Activated T-cell treated with anti-CD3 and anti-CD28 coated beads for 48 hours (primary cell): ENCODE results near the gene ARHGAP19.
A peak's percentile ranks its signal among the peaks of the same experiment; 100 is the strongest.
"Not testable (repeated sequence)": the region's sequence is repeated elsewhere in the genome, so short reads cannot be mapped to it uniquely, and the experiment has no call there.

Experiments used
- DNase-seq: peaks from one replicate; pipeline ENCODE4 v3.0.0-alpha.2; 2020; ENCODE audit warnings: low read depth

ARHGAP19 gene

GRCh38 chr10:97321032-97321803 is 28.8 kb upstream of the ARHGAP19 start:
- peak; percentile 4 for DNase-seq

GRCh38 chr10:97320480-97321031 is 28.1 kb upstream of the ARHGAP19 start:
- DNase-seq = peak; percentile 1

- DNase-seq = peak; percentile 56
These were observed 27.4 kb upstream of the ARHGAP19 start for GRCh38 chr10:97319671-97320479.

GRCh38 chr10:97318772-97319651 is 26.6 kb upstream of the ARHGAP19 start, which contains the start of gene FRAT1:
Gene FRAT1, plus strand, starts transcription at chr10:97319271. Its CDS starts 183 bp downstream, at chr10:97319454.
- peak; percentile 81 for DNase-seq

GRCh38 chr10:97314671-97315070 is 22.2 kb upstream of the ARHGAP19 start:
- no peak for DNase-seq

GRCh38 chr10:97312897-97313296 is 20.5 kb upstream of the ARHGAP19 start:
- no peak for DNase-seq

- no peak for DNase-seq
These were observed 18.7 kb upstream of the ARHGAP19 start for GRCh38 chr10:97311111-97311626.

- no peak for DNase-seq
These were observed 15.7 kb upstream of the ARHGAP19 start for GRCh38 chr10:97307866-97308780.

GRCh38 chr10:97307441-97307840 is 15.0 kb upstream of the ARHGAP19 start:
- DNase-seq = no peak

- no peak for DNase-seq
These were observed 9.8 kb upstream of the ARHGAP19 start for GRCh38 chr10:97302088-97302791.

GRCh38 chr10:97300980-97301379 is 8.5 kb upstream of the ARHGAP19 start:
- no peak for DNase-seq

GRCh38 chr10:97298223-97298571 is 5.8 kb upstream of the ARHGAP19 start:
- DNase-seq = no peak

- no peak for DNase-seq
These were observed 5.3 kb upstream of the ARHGAP19 start for GRCh38 chr10:97297556-97298222.

GRCh38 chr10:97292862-97293198 is 393 bp upstream of the ARHGAP19 start:
- no peak for DNase-seq

- DNase-seq = no peak
These were observed 910 bp downstream of the ARHGAP19 start for GRCh38 chr10:97291357-97292096.

GRCh38 chr10:97290576-97291356 is 1.7 kb downstream of the ARHGAP19 start:
- DNase-seq = not testable (repeated sequence)

- not testable (repeated sequence) for DNase-seq
These were observed 2.4 kb downstream of the ARHGAP19 start for GRCh38 chr10:97290076-97290475.

GRCh38 chr10:97280783-97281182 is 11.7 kb downstream of the ARHGAP19 start:
- no peak for DNase-seq
